ENCODE measurements around the gene SEC63.

DNA sequence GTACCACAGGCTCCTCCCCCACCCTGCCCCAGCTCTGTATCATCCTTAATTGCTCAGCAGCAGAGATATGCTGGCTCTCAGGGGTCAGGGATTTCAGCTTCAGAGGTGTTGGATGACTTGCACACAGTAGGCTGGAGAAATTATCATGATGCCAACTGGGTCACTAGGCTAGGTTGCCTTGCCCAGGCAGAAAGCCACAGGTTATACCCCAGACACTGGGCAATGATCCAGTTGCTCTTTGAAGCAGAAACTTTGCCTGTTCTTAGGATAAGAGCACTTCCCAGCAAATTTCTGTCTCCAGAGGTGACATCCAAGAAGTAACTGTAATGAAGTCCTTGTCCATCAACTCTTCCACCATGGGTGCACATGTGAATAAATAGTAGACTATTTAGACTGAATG is 95.6 kb downstream of the SEC63 start:
- TF ChIP-seq, protein P1, sequence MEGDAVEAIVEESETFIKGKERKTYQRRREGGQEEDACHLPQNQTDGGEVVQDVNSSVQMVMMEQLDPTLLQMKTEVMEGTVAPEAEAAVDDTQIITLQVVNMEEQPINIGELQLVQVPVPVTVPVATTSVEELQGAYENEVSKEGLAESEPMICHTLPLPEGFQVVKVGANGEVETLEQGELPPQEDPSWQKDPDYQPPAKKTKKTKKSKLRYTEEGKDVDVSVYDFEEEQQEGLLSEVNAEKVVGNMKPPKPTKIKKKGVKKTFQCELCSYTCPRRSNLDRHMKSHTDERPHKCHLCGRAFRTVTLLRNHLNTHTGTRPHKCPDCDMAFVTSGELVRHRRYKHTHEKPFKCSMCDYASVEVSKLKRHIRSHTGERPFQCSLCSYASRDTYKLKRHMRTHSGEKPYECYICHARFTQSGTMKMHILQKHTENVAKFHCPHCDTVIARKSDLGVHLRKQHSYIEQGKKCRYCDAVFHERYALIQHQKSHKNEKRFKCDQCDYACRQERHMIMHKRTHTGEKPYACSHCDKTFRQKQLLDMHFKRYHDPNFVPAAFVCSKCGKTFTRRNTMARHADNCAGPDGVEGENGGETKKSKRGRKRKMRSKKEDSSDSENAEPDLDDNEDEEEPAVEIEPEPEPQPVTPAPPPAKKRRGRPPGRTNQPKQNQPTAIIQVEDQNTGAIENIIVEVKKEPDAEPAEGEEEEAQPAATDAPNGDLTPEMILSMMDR (IDR thresholded peaks at IDR 0.05) = no peak
- no peak for TF ChIP-seq EP300 (IDR thresholded peaks at IDR 0.05)
- no peak for TF ChIP-seq POLR2A (IDR thresholded peaks at IDR 0.05; ENCODE audit: low read depth)

All from esophagus muscularis mucosa (tissue), 4 donors.